WTC11 (cell line): ENCODE results near the gene MEF2D. TPM values are rescaled to one million over a fixed set of nuclear protein-coding genes. Genes with fewer than 3 reads are reported as not detected.

Source experiments
- ATAC-seq: fragments of 200-7000 bp; cut with Tn5 transposase; 2 replicates; pipeline ENCODE4 v1.10.0; 2021; ENCODE audit warnings: mild to moderate bottlenecking, moderate library complexity
- CTCF ChIA-PET: fragments of 300-600 bp; sonication (Branson Sonifier 250); formaldehyde crosslinking; loops from one replicate; lab custom pipeline; 2021; ENCODE audit warnings: antibody characterized with exemption; lab: Charles Lee
- POLR2A ChIA-PET: fragments of 350-600 bp; sonication (Branson Sonifier 250); formaldehyde crosslinking; loops from one replicate; lab custom pipeline; 2021; ENCODE audit warnings: antibody characterized with exemption; lab: Charles Lee
- DNase-seq: peaks from one replicate; pipeline ENCODE4 v3.0.0; 2021; ENCODE audit warnings: low spot score
- H3K27ac Mint-ChIP-seq: 2 replicates; pipeline ENCODE4 v1.8.0; 2021; ENCODE audit warnings: mixed read lengths
- H3K27me3 Mint-ChIP-seq: 2 replicates; pipeline ENCODE4 v1.8.0; 2021; ENCODE audit warnings: low read depth, mild to moderate bottlenecking, moderate library complexity, mixed read lengths
- H3K36me3 Mint-ChIP-seq: 2 replicates; pipeline ENCODE4 v1.8.0; 2021; ENCODE audit warnings: mixed read lengths
- H3K4me1 Mint-ChIP-seq: 2 replicates; pipeline ENCODE4 v1.8.0; 2022; ENCODE audit warnings: mixed read lengths
- H3K4me3 Mint-ChIP-seq: 2 replicates; pipeline ENCODE4 v1.8.0; 2021; ENCODE audit warnings: mild to moderate bottlenecking, moderate library complexity, mixed read lengths
- H3K9me3 Mint-ChIP-seq: 2 replicates; pipeline ENCODE4 v1.8.0; 2021; ENCODE audit warnings: mixed read lengths
- ATF2 ChIP-seq: sonication (generic); formaldehyde crosslinking; IDR thresholded peaks from 2 replicates; pipeline ENCODE4 v1.8.1; 2022; ENCODE audit warnings: low read depth, missing genetic modification reagents, borderline replicate concordance
- CREB1 ChIP-seq: sonication (generic); formaldehyde crosslinking; IDR thresholded peaks from 2 replicates; pipeline ENCODE4 v1.8.0; 2023; ENCODE audit warnings: mild to moderate bottlenecking, missing genetic modification reagents
- CREM ChIP-seq: sonication (generic); formaldehyde crosslinking; IDR thresholded peaks from 2 replicates; pipeline ENCODE4 v1.8.1; 2022; ENCODE audit warnings: mild to moderate bottlenecking, missing genetic modification reagents, moderate library complexity
- CTCF ChIP-seq: fragments of 200-600 bp; IDR thresholded peaks from 2 replicates; pipeline ENCODE4 v1.8.0; 2022; ENCODE audit warnings: antibody characterized with exemption
- E2F4 ChIP-seq: sonication (generic); formaldehyde crosslinking; IDR thresholded peaks from 2 replicates; pipeline ENCODE4 v1.8.1; 2022; ENCODE audit warnings: low read depth, mild to moderate bottlenecking, moderate library complexity, missing genetic modification reagents, borderline replicate concordance
- EMX1 ChIP-seq: fragments of 250-450 bp; sonication (Bioruptor Pico); IDR thresholded peaks from 2 replicates; pipeline ENCODE4 v1.8.0; 2021; ENCODE audit warnings: mild to moderate bottlenecking
- ERG ChIP-seq: fragments of 250-450 bp; sonication (Bioruptor Pico); IDR thresholded peaks from 2 replicates; pipeline ENCODE4 v1.8.0; 2021; ENCODE audit warnings: mild to moderate bottlenecking
- GRHL2 ChIP-seq: fragments of 250-450 bp; sonication (Bioruptor Pico); IDR thresholded peaks from 2 replicates; pipeline ENCODE4 v1.8.0; 2022; ENCODE audit warnings: mild to moderate bottlenecking, moderate library complexity; ENCODE audit not compliant: insufficient replicate concordance, severe bottlenecking
- GTF2I ChIP-seq: fragments of 250-450 bp; sonication (Bioruptor Pico); conservative IDR thresholded peaks from 2 replicates; pipeline ENCODE4 v1.4.0; 2021; ENCODE audit warnings: mild to moderate bottlenecking
- HMGXB4 ChIP-seq: sonication (generic); formaldehyde crosslinking; IDR thresholded peaks from 2 replicates; pipeline ENCODE4 v1.8.1; 2023; ENCODE audit warnings: mild to moderate bottlenecking, moderate library complexity, missing genetic modification reagents
- IRF2 ChIP-seq: sonication (generic); formaldehyde crosslinking; IDR thresholded peaks from 2 replicates; pipeline ENCODE4 v1.8.0; 2022; ENCODE audit warnings: low read depth, missing genetic modification reagents, borderline replicate concordance
- MYBL2 ChIP-seq: sonication (generic); formaldehyde crosslinking; IDR thresholded peaks from 2 replicates; pipeline ENCODE4 v1.8.1; 2023; ENCODE audit warnings: mild to moderate bottlenecking, moderate library complexity, missing genetic modification reagents
- NR3C1 ChIP-seq: sonication (generic); formaldehyde crosslinking; conservative IDR thresholded peaks from 2 replicates; pipeline ENCODE4 v1.8.1; 2023; ENCODE audit warnings: low read depth, mild to moderate bottlenecking, missing genetic modification reagents
- TEAD4 ChIP-seq: sonication (generic); formaldehyde crosslinking; IDR thresholded peaks from 2 replicates; pipeline ENCODE4 v1.8.0; 2022; ENCODE audit warnings: mild to moderate bottlenecking, missing genetic modification reagents
- TP53 ChIP-seq: sonication (generic); formaldehyde crosslinking; IDR thresholded peaks from 2 replicates; pipeline ENCODE4 v1.8.1; 2023; ENCODE audit warnings: mild to moderate bottlenecking, missing genetic modification reagents
- ZNF121 ChIP-seq: sonication (generic); formaldehyde crosslinking; IDR thresholded peaks from 2 replicates; pipeline ENCODE4 v1.8.0; 2023; ENCODE audit warnings: missing genetic modification reagents
- ZNF423 ChIP-seq: fragments of 250-450 bp; sonication (Bioruptor Pico); IDR thresholded peaks from 2 replicates; pipeline ENCODE4 v2.1.2; 2022; ENCODE audit warnings: mild to moderate bottlenecking, moderate library complexity
- ZNF425 ChIP-seq: fragments of 250-450 bp; sonication (Bioruptor Pico); conservative IDR thresholded peaks from 2 replicates; pipeline ENCODE4 v1.9.0; 2021; ENCODE audit warnings: mild to moderate bottlenecking
- ZNF512 ChIP-seq: sonication (generic); formaldehyde crosslinking; IDR thresholded peaks from 2 replicates; pipeline ENCODE4 v1.8.1; 2022; ENCODE audit warnings: missing genetic modification reagents, borderline replicate concordance
- total RNA-seq: library from RNA; stranded (reverse); gene quantifications from 3 replicates; pipeline ENCODE4 v1.2.3, GENCODE V29; 2021

Gene MEF2D
- total RNA-seq, 1 experiment from 2014 or later, result 24.1 TPM

- DNase-seq (no peak), ATAC-seq (peak; percentile 15)
- peaks cover 27% of the 10 kb centered on the region for H3K4me1 Mint-ChIP-seq
- peaks cover 29% of the 10 kb centered on the region for H3K36me3 Mint-ChIP-seq
- POLR2A ChIA-PET, result interaction anchor here (0.5 to 2.5 kb wide), 8 partner anchors 10 to 151 kb away, joined by 3 to 24 read pairs (median 4); partner anchors contain the start of gene MEF2D
- H3K4me3 Mint-ChIP-seq, result no peak overlapping the region
- CTCF ChIA-PET, result interaction anchor here (0.5 to 6.1 kb wide), 68 partner anchors 8 to 247 kb away, joined by 3 to 145 read pairs (median 6); partner anchors contain the start of genes CRABP2, GPATCH4, HAPLN2 and IQGAP3
- no peaks in the 10 kb centered on the region for H3K27me3 Mint-ChIP-seq
- H3K27ac Mint-ChIP-seq, result peak overlapping the region; percentile 48; the same call in 1 of the 2 replicates
- TF ChIP-seq ZNF121 (CRISPR knock-in tag), result no peak
- no peak for TF ChIP-seq NR3C1
- no peak for TF ChIP-seq ZNF425 (CRISPR knock-in tag)
- no peak for TF ChIP-seq ATF2 (CRISPR knock-in tag)
- TF ChIP-seq TEAD4 (CRISPR knock-in tag), result no peak
- no peak for TF ChIP-seq ZNF512 (CRISPR knock-in tag)
- TF ChIP-seq ZNF423 (CRISPR knock-in tag), result no peak
- no peak for TF ChIP-seq MYBL2 (CRISPR knock-in tag)
- TF ChIP-seq ERG (CRISPR knock-in tag), result no peak
- TF ChIP-seq IRF2 (CRISPR knock-in tag), result no peak
- no peak for TF ChIP-seq TP53 (CRISPR knock-in tag)
- no peak for TF ChIP-seq CTCF
- no peak for TF ChIP-seq GTF2I (CRISPR knock-in tag)
- no peak for TF ChIP-seq CREB1
- TF ChIP-seq E2F4, result no peak
- TF ChIP-seq CREM (CRISPR knock-in tag), result no peak
- no peak for TF ChIP-seq EMX1 (CRISPR knock-in tag)
- TF ChIP-seq HMGXB4 (CRISPR knock-in tag), result no peak
- TF ChIP-seq GRHL2 (CRISPR knock-in tag), result no peak
- H3K9me3 Mint-ChIP-seq, result no peaks in the 10 kb centered on the region
Measured at GRCh38 chr1:156480016-156480370, 20.6 kb downstream of the MEF2D start.
